HCT116 (cell line): ENCODE measurements around the gene STXBP5. TPM values are rescaled to one million over a fixed set of nuclear protein-coding genes. Genes with fewer than 3 reads are reported as not detected.

Experiments used
- ATAC-seq: fragments of 200-7000 bp; cut with Tn5 transposase; 2 replicates; pipeline ENCODE4 v1.9.1; 2020; ENCODE audit warnings: mild to moderate bottlenecking, moderate library complexity
- BruUV-seq: library from RNA; stranded (reverse); fragments of 400-500 nt; replicated peaks from 2 replicates; lab custom pipeline; 2021; lab: Mats Ljungman, UMichigan
- CTCF ChIA-PET: fragments of 300-600 bp; sonication (Branson Sonifier 250); formaldehyde crosslinking; loops from one replicate; lab custom pipeline; 2021; ENCODE audit warnings: antibody characterized with exemption; lab: Charles Lee
- POLR2A ChIA-PET: fragments of 300-600, 350-600 bp; sonication (Branson Sonifier 250); formaldehyde crosslinking; loops from one replicate; lab custom pipeline; 2021; ENCODE audit warnings: antibody characterized with exemption; lab: Charles Lee
- RAD21 ChIA-PET, 2 experiments: fragments of 300-600 bp; sonication (Branson Sonifier 250); formaldehyde crosslinking; loops; one replicate each; lab custom pipeline; 2023; ENCODE audit warnings: low total read pairs in 2 of 2; ENCODE audit not compliant: uncharacterized antibody in 2 of 2, unreplicated experiment in 2 of 2, low non-redundant PET in 1 of 2; lab: Charles Lee
- DNase-seq: peaks from one replicate; pipeline ENCODE4 v3.0.0-alpha.2; 2010; ENCODE audit warnings: low read depth, low spot score
- H2AFZ ChIP-seq: fragments of 200-600 bp; shearing (Covaris generic), sonication (generic); 2 replicates; pipeline ENCODE4 v1.6.1; 2017; ENCODE audit warnings: low read depth, mixed run types, mixed read lengths, antibody characterized with exemption, low read length; ENCODE audit not compliant: poor library complexity, severe bottlenecking
- H3K27ac ChIP-seq: 2 replicates; pipeline ENCODE4 v1.5.1; 2012; ENCODE audit warnings: low read depth, low read length
- H3K27me3 ChIP-seq: fragments of 200-600 bp; sonication (generic); 2 replicates; pipeline ENCODE4 v1.6.1; 2016; ENCODE audit warnings: mixed run types, low read length, mixed read lengths; ENCODE audit not compliant: insufficient read depth
- H3K36me3 ChIP-seq, 2 experiments: fragments of 200-500 bp in 1 of 2; fragments of 200-600 bp in 1 of 2; sonication (Bioruptor generic) in 1 of 2; sonication (generic) in 1 of 2; 2 replicates each; pipeline versions ENCODE4 v1.5.1 to v1.6.1; 2014 to 2016; ENCODE audit warnings: low read length in 2 of 2, inconsistent platforms in 1 of 2, mixed read lengths in 1 of 2, mixed run types in 1 of 2; ENCODE audit not compliant: insufficient read depth in 2 of 2, control insufficient read depth in 1 of 2
- H3K4me1 ChIP-seq, 2 experiments: fragments of 200-600 bp in 1 of 2; sonication (generic) in 1 of 2; 2 replicates each; pipeline versions ENCODE4 v1.5.1 to v1.6.1; 2012 to 2017; ENCODE audit warnings: low read length in 2 of 2, inconsistent platforms in 1 of 2, mild to moderate bottlenecking in 1 of 2, mixed read lengths in 1 of 2, mixed run types in 1 of 2, moderate library complexity in 1 of 2; ENCODE audit not compliant: insufficient read depth in 2 of 2, control insufficient read depth in 1 of 2
- H3K4me2 ChIP-seq: fragments of 200-600 bp; sonication (generic); 2 replicates; pipeline ENCODE4 v1.6.1; 2017; ENCODE audit warnings: mixed run types, low read length, mixed read lengths
- H3K4me3 ChIP-seq, 2 experiments: fragments of 200-600 bp in 1 of 2; sonication (generic) in 1 of 2; replicated peaks in 1 of 2; 2 replicates each; pipeline ENCODE4 v1.5.1; 2011 to 2016; ENCODE audit warnings: low read length in 2 of 2, control low read depth in 1 of 2, low read depth in 1 of 2, mild to moderate bottlenecking in 1 of 2, mixed read lengths in 1 of 2, mixed run types in 1 of 2
- H3K79me2 ChIP-seq: fragments of 200-600 bp; sonication (generic); 2 replicates; pipeline ENCODE4 v1.6.1; 2017; ENCODE audit warnings: mild to moderate bottlenecking, mixed run types, low read length, moderate library complexity, mixed read lengths; ENCODE audit not compliant: insufficient read depth
- H3K9ac ChIP-seq: fragments of 200-600 bp; sonication (generic); 2 replicates; pipeline ENCODE4 v1.6.1; 2016; ENCODE audit warnings: low read length, mixed read lengths
- H3K9me2 ChIP-seq: fragments of 200-600 bp; sonication (generic), shearing (Covaris generic); 2 replicates; pipeline ENCODE4 v1.6.1; 2017; ENCODE audit warnings: mixed run types, mild to moderate bottlenecking, moderate library complexity; ENCODE audit not compliant: insufficient read depth
- H3K9me3 ChIP-seq, 2 experiments: fragments of 200-500 bp in 1 of 2; fragments of 200-600 bp in 1 of 2; sonication (Bioruptor generic) in 1 of 2; sonication (generic) in 1 of 2; 2 replicates each; pipeline ENCODE4 v1.6.1; 2014 to 2017; ENCODE audit warnings: low read length in 2 of 2, mixed read lengths in 2 of 2, inconsistent platforms in 1 of 2, low read depth in 1 of 2, mild to moderate bottlenecking in 1 of 2, mixed run types in 1 of 2, moderate library complexity in 1 of 2; ENCODE audit not compliant: control insufficient read depth in 1 of 2, insufficient read depth in 1 of 2
- H4K20me1 ChIP-seq: fragments of 200-600 bp; sonication (generic), shearing (Covaris generic); 2 replicates; pipeline ENCODE4 v1.6.1; 2017; ENCODE audit warnings: mixed run types, mild to moderate bottlenecking, moderate library complexity; ENCODE audit not compliant: insufficient read depth
- ATF3 ChIP-seq: IDR thresholded peaks from 2 replicates; pipeline ENCODE4 v1.6.1; 2012
- CBX3 ChIP-seq: IDR thresholded peaks from 2 replicates; pipeline ENCODE4 v1.6.1; 2012; ENCODE audit warnings: low read depth
- CTCF ChIP-seq, 3 experiments: fragments of 200-600 bp in 1 of 3; sonication (generic) in 1 of 3; IDR thresholded peaks in 2 of 3; conservative IDR thresholded peaks in 1 of 3; 2 replicates each; pipeline ENCODE4 v1.5.1; 2012 to 2017; ENCODE audit warnings: low read depth in 2 of 3, low read length in 2 of 3, antibody characterized with exemption in 1 of 3, borderline replicate concordance in 1 of 3, control low read depth in 1 of 3, mild to moderate bottlenecking in 1 of 3, mixed read lengths in 1 of 3, mixed run types in 1 of 3, moderate library complexity in 1 of 3; ENCODE audit not compliant: insufficient read depth in 1 of 3
- ELF1 ChIP-seq: IDR thresholded peaks from 2 replicates; pipeline ENCODE4 v1.6.1; 2012; ENCODE audit warnings: low read depth, borderline replicate concordance
- EZH2 ChIP-seq: fragments of 200-600 bp; sonication (generic); IDR thresholded peaks from 2 replicates; pipeline ENCODE4 v1.6.1; 2017; ENCODE audit warnings: antibody characterized with exemption, mixed run types
- FOSL1 ChIP-seq: IDR thresholded peaks from 2 replicates; pipeline ENCODE4 v1.6.1; 2012; ENCODE audit warnings: low read depth
- JUND ChIP-seq: IDR thresholded peaks from 2 replicates; pipeline ENCODE4 v1.6.1; 2012
- MAX ChIP-seq: IDR thresholded peaks from 2 replicates; pipeline ENCODE4 v1.6.1; 2012
- POLR2AphosphoS5 ChIP-seq: IDR thresholded peaks from 2 replicates; pipeline ENCODE4 v1.6.1; 2011; ENCODE audit warnings: mild to moderate bottlenecking, low read depth, low read length, moderate library complexity
- REST ChIP-seq: IDR thresholded peaks from 2 replicates; pipeline ENCODE4 v1.6.1; 2012; ENCODE audit warnings: low read depth
- SRF ChIP-seq: IDR thresholded peaks from 2 replicates; pipeline ENCODE4 v1.6.1; 2012; ENCODE audit warnings: low read depth
- TCF7L2 ChIP-seq: IDR thresholded peaks from 2 replicates; pipeline ENCODE4 v1.7.0; 2011; ENCODE audit warnings: borderline replicate concordance, inconsistent platforms; ENCODE audit not compliant: insufficient read depth, insufficient read length; ENCODE audit errors: extremely low read depth
- intact Hi-C: fragments of 100-400 bp; cut with micrococcal nuclease; formaldehyde crosslinking; loops from 2 replicates; pipeline ENCODE4 v1.10.0; 2022
- total RNA-seq: library from RNA; stranded (reverse); gene quantifications from one replicate; pipeline ENCODE4 v1.2.1, GENCODE V29; 2021; ENCODE audit not compliant: unreplicated experiment

The STXBP5 gene
- total RNA-seq, 1 experiment from 2014 or later = 12.6 TPM

GRCh38 chr6:147257760-147258159 is 53.5 kb downstream of the STXBP5 start:
- no peak overlapping the region for H2AFZ ChIP-seq
- no peaks in the 10 kb centered on the region for H3K9me3 ChIP-seq
- intact Hi-C loops = no loop called here
- no peaks in the 10 kb centered on the region for H4K20me1 ChIP-seq
- no TSS peak for BruUV-seq
- ChIA-PET RAD21 (no interaction called here), CTCF (no interaction called here), POLR2A (no interaction called here)
- no peaks in the 10 kb centered on the region for H3K4me1 ChIP-seq
- no peaks in the 10 kb centered on the region for H3K9me2 ChIP-seq
- H3K27ac ChIP-seq = no peak overlapping the region
- H3K9ac ChIP-seq = no peak overlapping the region
- DNase-seq (no peak), ATAC-seq (no peak)
- H3K4me3 ChIP-seq = no peak overlapping the region
- H3K4me2 ChIP-seq = no peak overlapping the region
- TF ChIP-seq TCF7L2 (no peak), SRF (no peak), MAX (no peak), ELF1 (no peak), REST (no peak), CBX3 (no peak), EZH2 (no peak), FOSL1 (no peak), CTCF (IDR thresholded peaks at IDR 0.05 in 2 of 3, conservative IDR thresholded peaks at IDR 0.05 in 1 of 3; ENCODE audit: borderline replicate concordance in 1 of 3, insufficient read depth in 1 of 3, low read depth in 2 of 3, low read length in 2 of 3) (no peak), POLR2AphosphoS5 (no peak), ATF3 (no peak), JUND (no peak)
- no peaks in the 10 kb centered on the region for H3K79me2 ChIP-seq
- no peaks in the 10 kb centered on the region for H3K27me3 ChIP-seq
- H3K36me3 ChIP-seq = no peaks in the 10 kb centered on the region
